NCI-H748 (cell line): ENCODE measurements around the gene RGPD6.
"Not testable (repeated sequence)": the region's sequence is repeated elsewhere in the genome, so short reads cannot be mapped to it uniquely, and the experiment has no call there.

ENCODE experiments used
- DNase-seq: peaks from one replicate; lab custom pipeline; 2025; ENCODE audit not compliant: unreplicated experiment; lab: John Stamatoyannopoulos, UW

Gene RGPD6

GRCh38 chr2:110481200-110481599 lies 95.8 kb downstream of the RGPD6 start:
- DNase-seq = not testable (repeated sequence)

GRCh38 chr2:110480084-110480483 lies 96.9 kb downstream of the RGPD6 start:
- not testable (repeated sequence) for DNase-seq

GRCh38 chr2:110477370-110477769 lies 99.7 kb downstream of the RGPD6 start:
- DNase-seq = not testable (repeated sequence)

- not testable (repeated sequence) for DNase-seq
These were observed 100.1 kb downstream of the RGPD6 start for GRCh38 chr2:110476952-110477351.

GRCh38 chr2:110475627-110476359 lies 101.2 kb downstream of the RGPD6 start:
- DNase-seq = not testable (repeated sequence)

GRCh38 chr2:110474898-110475297 lies 102.1 kb downstream of the RGPD6 start:
- DNase-seq = not testable (repeated sequence)

GRCh38 chr2:110473059-110473358 lies 104.0 kb downstream of the RGPD6 start:
- DNase-seq = not testable (repeated sequence)

GRCh38 chr2:110472171-110473058 lies 104.6 kb downstream of the RGPD6 start, which contains the start of gene LIMS4:
Gene LIMS4 (minus strand): TSS chr2:110472816. CDS start chr2:110472778, 38 bp downstream.
- DNase-seq = not testable (repeated sequence)

GRCh38 chr2:110468921-110469320 lies 108.1 kb downstream of the RGPD6 start:
- DNase-seq = not testable (repeated sequence)

GRCh38 chr2:110465312-110465711 lies 111.7 kb downstream of the RGPD6 start:
- not testable (repeated sequence) for DNase-seq
